NCI-H1048 (cell line): ENCODE data around the gene DMRTC2.
"Not testable (repeated sequence)": the region's sequence is repeated elsewhere in the genome, so short reads cannot be mapped to it uniquely, and the experiment has no call there.

Experiments
- DNase-seq: peaks from one replicate; lab custom pipeline; 2025; lab: John Stamatoyannopoulos, UW

The DMRTC2 gene

GRCh38 chr19:41871573-41872383 lies 26.9 kb downstream of the DMRTC2 start:
- DNase-seq, result no peak

GRCh38 chr19:41872384-41872774 lies 27.5 kb downstream of the DMRTC2 start:
- DNase-seq, result no peak

GRCh38 chr19:41872775-41873647 lies 28.2 kb downstream of the DMRTC2 start:
- no peak for DNase-seq

- not testable (repeated sequence) for DNase-seq
Observed at GRCh38 chr19:41875973-41876372, 31.1 kb downstream of the DMRTC2 start.

GRCh38 chr19:41876847-41877832 lies 32.3 kb downstream of the DMRTC2 start, which contains the start of gene CD79A:
CD79A (plus strand) TSS chr19:41877279; CDS start chr19:41877305, 26 bp downstream.
- no peak for DNase-seq

GRCh38 chr19:41877916-41878905 lies 33.4 kb downstream of the DMRTC2 start:
- DNase-seq, result no peak

GRCh38 chr19:41879080-41879479 lies 34.2 kb downstream of the DMRTC2 start:
- no peak for DNase-seq

GRCh38 chr19:41879670-41880328 lies 35.0 kb downstream of the DMRTC2 start:
- DNase-seq, result no peak

GRCh38 chr19:41880329-41880708 lies 35.5 kb downstream of the DMRTC2 start:
- DNase-seq, result no peak

GRCh38 chr19:41882568-41883462 lies 38.0 kb downstream of the DMRTC2 start, which contains the start of gene ARHGEF1:
ARHGEF1 (plus strand) TSS chr19:41883184; CDS start chr19:41888083, 4,899 bp downstream.
- no peak for DNase-seq

GRCh38 chr19:41883463-41883820 lies 38.6 kb downstream of the DMRTC2 start:
- DNase-seq, result no peak

GRCh38 chr19:41883821-41884733 lies 39.2 kb downstream of the DMRTC2 start:
- peak; percentile 89 for DNase-seq

GRCh38 chr19:41886761-41887710 lies 42.2 kb downstream of the DMRTC2 start:
- no peak for DNase-seq

- no peak for DNase-seq
Observed at GRCh38 chr19:41887711-41888382, 43.0 kb downstream of the DMRTC2 start.

GRCh38 chr19:41888926-41889325 lies 44.1 kb downstream of the DMRTC2 start:
- no peak for DNase-seq

- DNase-seq, result no peak
Observed at GRCh38 chr19:41889896-41890295, 45.1 kb downstream of the DMRTC2 start.
